Muscle of back (tissue), 11 donors: ENCODE data around the gene SEPHS2. TPM values are rescaled to one million over a fixed set of nuclear protein-coding genes. Genes with fewer than 3 reads are reported as not detected.

ENCODE experiments used
- DNase-seq, 3 donors: peaks; one replicate each; pipeline versions ENCODE4 v3.0.0 to v3.0.0-alpha.2; 2013
- polyA plus RNA-seq, 10 donors: library from polyadenylated mRNA; unstranded; fragments of 120-200 nt; gene quantifications; one replicate each; pipeline ENCODE4 v1.2.1, GENCODE V29; 2013; ENCODE audit not compliant: insufficient read length in 10 of 10

SEPHS2 gene
- polyA plus RNA-seq, 10 donors = 14.1 to 22.6 (median 15.9) TPM

- no peak for DNase-seq
These were observed 8.1 kb downstream of the SEPHS2 start for GRCh38 chr16:30437511-30438046.

GRCh38 chr16:30434852-30435251, 10.8 kb downstream of the SEPHS2 start:
- no peak for DNase-seq

- DNase-seq = no peak
These were observed 15.2 kb downstream of the SEPHS2 start for GRCh38 chr16:30430428-30430970.

DNA sequence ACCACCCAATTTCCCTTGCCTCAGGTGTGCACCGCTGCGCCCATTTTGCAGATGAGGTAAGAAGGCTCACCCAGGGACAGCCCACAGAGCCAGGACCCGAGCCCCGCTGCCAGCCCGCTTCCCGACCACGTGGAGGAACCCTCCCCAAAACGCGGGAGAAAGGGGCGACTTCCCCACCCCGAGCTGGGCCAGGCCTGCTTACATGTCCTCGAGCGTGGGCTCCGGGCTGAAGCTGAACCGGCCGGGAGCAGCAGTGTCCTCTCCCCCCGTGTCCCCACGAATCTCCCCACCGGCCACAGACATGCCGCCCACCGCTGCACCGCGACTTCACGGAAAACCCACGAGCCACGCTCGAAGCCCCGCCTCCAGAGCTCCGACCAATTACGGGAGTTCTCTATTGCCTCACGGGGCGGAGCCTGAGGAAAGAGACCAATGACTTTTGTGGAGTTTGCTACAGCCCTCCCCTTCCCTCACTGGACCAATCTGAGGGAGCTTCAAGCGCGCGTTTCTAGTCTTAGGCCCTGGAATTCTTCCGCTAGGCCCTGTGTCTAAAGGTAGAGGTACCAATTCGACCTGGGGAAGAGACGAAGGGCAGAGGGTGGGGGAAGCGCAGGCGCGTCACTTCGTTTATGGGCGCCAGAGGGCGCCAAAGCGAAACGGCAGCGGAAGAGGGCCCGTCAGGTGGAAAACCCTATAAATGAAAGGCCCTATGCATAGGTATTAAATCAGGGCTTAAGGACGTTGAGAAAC, 15.8 kb downstream of the SEPHS2 start, which contains the start of gene DCTPP1:
DCTPP1 (minus strand) TSS at position 353 of the 750 bp plus-strand sequence; CDS start at position 303, 50 bp downstream.
- peak; percentile 96 to 98 (median 98) for DNase-seq

- no peak for DNase-seq
These were observed 16.3 kb downstream of the SEPHS2 start for GRCh38 chr16:30429418-30429677.

DNA sequence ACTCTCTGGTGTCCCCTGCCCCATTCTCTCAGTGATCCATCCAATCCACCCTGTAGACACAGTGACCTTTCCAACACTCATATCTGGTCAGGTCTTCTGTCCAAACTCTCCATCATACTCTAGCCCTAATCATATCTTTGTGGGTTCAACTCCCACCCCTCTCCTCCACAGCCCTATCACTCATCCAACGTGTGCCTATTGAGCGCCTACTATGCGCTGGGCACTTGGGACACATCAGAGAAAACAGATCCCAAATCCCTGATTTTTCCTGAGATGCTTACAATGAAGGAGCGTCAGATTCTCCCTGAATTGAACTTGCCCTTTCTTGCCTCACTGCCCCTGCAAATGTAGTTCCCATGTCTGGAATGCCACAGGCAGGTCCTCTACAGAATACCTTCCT, 17.6 kb downstream of the SEPHS2 start:
- DNase-seq = no peak

DNA sequence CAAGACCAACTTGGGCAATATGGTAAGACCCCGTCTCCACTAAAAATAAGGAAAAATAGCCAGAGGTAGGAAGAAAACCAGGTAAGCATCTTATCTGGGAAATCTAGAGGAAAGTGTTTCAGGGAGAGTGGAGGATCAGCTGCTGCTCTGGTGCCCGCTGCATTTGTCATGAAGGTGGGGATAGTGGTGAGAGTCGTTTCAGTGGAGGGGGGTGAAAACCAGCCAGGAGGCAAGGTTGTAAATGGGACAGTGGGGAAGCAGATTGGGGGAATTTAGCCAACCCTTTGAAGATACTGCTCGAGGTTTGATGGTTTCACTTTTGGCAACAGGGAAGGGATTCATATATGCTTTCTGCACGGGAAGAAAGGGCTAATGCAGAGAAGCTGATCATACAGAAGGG, 24.7 kb downstream of the SEPHS2 start:
- no peak for DNase-seq

DNA sequence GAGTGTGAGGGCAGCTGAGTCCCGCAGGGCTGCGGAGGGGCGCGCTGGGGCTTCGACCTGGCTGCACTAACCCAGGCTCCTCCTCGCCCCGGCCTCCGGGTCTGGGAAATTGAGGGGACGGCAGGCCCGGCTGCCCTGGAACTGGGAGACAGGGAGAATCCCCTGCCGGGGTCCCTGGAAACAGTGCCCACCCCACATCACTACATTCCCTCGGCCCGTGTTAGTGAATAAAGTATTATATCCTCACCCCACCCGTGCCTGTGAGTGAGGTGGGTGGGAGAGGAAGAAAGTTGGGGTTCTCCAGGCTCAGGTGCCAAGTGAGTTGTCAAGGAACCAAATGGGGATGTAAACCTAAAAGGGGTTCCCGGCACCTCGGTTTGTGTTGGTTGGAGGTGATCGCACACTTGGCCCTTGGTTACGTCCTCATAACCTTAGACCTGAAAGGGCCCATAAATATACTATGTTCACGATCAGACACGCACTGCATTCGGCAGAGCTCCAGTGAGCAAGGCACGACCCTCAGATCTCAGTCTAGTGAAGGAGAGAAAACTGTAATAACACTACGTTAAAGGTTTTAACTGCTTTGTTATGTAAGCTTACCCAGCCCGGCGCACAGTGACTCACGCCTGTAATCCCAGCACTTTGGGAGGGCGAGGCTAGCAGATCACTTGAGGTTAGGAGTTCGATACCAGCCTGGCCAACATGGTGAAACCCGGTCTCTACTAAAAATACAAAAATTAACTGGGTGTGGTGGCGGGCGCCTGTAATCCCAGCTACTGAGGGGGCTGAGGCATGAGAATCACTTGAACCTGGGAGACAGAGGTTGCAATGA, 27.1 kb downstream of the SEPHS2 start:
- DNase-seq = peak in 1 of 3 donors; percentile 30

DNA sequence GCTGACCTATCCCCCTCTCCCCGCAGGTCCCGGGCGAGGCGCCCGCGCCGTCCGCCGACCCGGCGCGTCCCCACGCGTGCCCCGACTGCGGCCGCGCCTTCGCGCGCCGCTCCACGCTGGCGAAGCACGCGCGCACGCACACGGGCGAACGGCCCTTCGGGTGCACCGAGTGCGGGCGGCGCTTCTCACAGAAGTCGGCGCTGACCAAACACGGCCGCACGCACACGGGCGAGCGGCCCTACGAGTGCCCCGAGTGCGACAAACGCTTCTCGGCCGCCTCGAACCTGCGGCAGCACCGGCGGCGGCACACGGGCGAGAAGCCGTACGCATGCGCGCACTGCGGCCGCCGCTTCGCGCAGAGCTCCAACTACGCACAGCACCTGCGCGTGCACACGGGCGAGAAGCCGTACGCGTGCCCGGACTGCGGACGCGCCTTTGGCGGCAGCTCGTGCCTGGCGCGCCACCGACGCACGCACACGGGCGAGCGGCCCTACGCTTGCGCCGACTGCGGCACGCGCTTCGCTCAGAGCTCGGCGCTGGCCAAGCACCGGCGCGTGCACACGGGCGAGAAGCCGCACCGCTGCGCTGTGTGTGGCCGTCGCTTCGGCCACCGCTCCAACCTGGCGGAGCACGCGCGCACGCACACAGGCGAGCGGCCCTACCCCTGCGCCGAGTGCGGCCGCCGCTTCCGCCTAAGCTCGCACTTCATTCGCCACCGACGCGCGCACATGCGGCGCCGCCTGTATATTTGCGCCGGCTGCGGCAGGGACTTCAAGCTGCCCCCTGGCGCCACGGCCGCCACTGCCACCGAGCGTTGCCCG, 27.9 kb downstream of the SEPHS2 start:
- DNase-seq = peak; percentile 87 to 96 (median 92)

- DNase-seq = no peak
These were observed 28.8 kb downstream of the SEPHS2 start for GRCh38 chr16:30416624-30417528.

DNA sequence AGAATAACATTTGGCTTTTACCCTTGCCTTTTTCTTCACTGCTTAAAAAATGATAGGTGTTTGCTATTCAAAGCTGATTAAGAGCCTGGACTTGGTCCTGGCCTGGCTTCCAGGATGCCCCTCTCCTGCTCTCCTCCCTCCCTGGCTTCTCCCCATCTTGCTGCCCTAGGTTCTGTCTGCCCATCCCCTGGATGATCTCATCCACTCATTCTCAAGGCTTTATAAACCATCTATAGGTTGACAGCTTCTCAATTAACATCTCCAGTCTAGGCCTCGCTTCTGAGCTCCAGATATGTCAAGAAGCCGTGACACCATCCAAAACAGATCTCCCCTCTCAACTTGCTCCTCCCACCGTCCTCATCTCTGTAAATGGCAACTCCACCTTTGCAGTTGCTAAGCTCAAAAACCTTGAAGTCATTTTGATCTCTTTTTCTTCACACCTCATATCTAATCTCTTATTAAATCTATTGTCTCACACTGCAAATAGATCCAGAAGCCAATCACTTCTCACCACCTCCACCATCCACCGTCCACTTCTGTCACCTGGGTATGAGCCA, 29.5 kb downstream of the SEPHS2 start:
- no peak for DNase-seq

DNA sequence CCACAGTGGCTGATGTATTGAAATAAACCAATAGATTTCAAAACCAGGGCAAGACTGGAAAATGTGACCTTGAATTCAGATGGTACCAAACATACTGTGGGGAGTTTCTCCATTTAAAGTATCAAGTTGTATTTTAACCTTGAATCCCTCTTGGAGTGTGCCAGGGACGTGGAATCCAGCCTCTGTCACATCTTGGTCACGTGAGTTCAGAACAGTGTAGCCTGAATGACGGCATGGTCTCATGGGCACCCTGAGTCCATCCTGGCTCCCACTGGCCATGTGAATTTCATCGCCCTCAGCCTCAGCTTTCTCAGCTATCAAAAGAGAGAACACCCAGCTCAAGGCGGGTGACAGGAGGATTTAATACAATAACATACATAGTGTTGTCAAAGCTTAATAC, 31.5 kb downstream of the SEPHS2 start:
- no peak for DNase-seq

DNA sequence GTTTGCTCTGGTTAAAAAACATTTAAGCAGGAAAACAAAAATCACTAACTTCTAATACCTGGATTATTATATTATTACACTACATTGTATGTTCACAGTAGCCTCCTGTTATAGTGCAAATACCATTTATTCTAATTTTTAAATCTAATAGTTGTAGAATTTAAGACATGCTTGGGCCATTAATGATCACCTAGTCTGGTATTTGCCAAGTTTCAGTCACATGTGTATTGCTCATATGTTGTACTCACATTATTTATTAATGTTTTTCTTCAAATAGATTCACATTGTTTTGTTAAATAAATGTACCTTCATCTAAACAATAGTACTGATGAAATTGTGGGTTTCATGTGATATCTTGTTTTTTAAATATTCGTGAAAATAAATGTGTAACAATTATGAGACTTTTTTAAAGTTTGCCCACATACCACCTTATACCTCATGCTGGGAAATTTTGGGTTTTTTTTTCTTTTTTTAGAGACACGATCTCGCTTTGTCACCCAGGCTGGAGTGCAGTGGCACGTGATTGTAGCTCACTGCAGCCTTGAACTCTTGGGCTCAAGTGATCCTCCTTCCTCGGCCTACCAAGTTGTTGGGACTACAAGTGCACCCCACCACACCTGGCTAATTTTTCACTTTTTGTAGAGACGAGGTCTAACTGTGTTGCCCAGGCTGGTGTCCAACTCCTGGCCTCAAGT, 32.4 kb downstream of the SEPHS2 start:
- DNase-seq = no peak

DNA sequence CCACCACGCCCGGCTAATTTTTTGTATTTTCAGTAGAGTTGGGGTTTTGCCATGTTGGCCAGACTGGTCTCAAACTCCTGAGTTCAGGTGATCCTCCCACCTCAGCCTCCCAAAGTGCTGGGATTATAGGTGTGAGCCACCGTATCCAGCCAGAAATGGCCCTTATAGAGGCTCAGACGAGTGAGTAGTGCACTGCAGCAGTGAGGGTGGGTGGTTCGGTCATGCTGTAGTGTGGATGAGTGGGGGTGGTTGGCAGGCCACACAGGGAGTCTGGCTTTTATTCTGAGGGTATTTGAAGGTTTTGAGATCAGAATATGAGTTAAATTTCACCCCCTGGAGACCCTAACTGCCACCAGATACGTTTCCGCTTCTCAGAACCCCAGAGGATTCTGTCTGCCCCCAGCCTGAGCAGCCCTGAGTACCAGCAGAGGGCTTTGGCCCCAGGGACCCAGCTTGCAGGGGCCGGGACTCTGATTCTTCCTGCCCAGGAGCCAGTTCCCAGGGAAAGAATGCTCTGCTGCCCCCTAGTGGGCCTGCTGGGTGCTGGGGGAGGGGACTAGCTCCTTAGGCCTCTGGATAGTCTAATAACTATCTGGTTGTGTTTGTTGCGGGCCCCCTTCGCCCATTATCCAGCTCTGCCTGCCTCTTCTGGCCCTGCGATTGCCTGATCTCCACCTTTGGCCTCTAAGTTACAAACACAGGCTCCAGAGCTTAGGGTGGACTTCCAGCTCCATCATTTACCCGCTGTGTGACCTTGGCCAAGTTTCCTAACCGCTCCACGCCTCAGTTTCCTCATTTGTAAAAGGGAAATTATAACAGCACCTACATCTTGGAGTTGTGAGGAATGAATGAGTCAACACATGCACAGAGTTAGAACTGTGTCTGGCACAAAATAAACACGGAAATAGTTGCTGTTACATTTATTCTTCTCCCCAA, 36.3 kb downstream of the SEPHS2 start:
- DNase-seq = peak; percentile 84 to 94 (median 91)

DNA sequence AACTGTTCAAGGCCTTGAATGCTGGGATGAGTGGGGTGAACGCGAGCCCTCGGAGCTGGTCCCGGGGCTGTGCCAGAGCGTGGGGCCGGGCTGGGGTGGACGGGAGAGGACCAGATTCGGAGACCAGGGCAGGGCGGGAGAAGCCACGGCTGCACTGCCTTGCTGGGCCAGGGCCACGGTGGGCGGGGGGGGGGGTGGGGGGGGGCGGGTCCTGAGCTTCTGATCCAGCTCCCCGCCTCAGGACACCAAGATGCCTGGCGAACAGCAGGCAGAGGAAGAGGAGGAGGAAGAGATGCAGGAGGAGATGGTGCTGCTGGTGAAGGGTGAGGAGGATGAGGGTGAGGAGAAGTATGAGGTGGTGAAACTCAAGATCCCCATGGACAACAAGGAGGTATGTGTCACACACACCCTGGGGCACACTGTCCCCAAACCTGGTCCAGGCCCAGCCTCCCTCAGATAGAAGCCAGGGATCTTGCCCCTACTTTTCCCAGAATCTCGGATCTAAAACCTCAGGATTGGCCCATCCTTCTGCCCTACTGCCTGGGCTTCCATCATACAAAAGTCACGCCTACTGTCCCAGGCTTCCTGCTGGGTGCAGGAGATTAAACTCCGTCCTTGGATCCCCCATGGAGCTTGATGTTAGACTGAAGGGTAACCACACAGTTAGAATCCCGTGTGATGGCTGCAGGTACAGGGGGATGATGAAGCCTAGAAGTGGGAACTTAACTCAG, 37.7 kb downstream of the SEPHS2 start:
- DNase-seq = peak in 1 of 3 donors; percentile 44

DNA sequence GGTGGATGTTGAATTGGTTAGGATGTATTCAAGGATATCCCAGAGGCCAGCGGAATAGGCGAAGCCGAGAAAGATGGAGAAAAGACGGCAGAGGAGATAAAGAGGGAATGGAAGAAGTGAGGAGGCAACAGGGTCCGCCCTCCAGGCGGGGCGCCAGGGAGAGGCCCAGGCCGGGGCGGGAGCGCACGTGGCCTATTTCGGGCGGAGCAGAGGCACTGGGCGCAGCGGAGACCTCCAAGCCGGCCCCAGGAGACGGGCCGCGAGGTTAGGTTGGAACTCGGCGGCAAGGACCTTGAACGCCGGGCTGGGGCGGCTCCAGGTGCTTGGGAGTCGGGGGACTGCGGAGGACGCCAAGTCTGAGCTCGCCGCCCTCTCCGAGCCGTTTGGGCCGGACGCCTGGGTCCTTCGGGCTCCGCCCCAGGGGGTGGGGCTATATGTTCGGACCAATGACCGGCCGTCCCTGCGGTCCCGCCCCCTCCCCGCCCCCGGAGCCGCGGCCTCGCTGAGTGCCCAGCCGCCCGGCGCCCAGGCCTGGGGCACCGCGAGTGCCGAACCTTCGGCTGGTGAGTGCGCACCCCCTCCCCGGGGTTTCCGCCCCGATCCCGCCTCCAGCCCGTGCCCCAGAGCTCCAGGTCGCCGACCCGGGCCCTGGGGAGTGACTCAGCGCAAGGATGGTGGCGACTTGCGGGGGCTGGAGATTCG, 38.4 kb downstream of the SEPHS2 start, which contains the start of gene ZNF771:
ZNF771 (plus strand) TSS at position 505 of the 702 bp plus-strand sequence. CDS start 448 bp downstream, outside the sequence.
- peak; percentile 87 to 98 (median 94) for DNase-seq

DNA sequence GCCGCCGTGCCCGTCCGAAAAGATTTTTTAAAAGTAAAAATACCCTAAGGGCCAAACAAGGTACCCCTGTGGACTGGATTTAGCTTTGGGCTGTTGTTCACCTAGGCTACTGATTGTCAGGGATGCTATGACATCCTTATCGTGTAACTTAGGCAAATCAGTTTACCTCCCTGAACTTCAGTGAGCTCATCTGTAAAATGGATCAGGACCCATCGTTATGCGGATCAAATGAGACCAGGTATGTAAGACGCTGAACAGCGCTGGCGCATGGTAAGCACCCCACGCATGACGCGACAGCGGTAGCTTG, 38.9 kb downstream of the SEPHS2 start:
- DNase-seq = no peak
